Glomerular visceral epithelial cell (primary cell): ENCODE results near the gene MKNK1.
A peak's percentile ranks its signal among the peaks of the same experiment; 100 is the strongest.

Source experiments
- DNase-seq: peaks from one replicate; pipeline ENCODE4 v3.0.0-alpha.2; 2016; ENCODE audit errors: extremely low spot score

The MKNK1 gene

GRCh38 chr1:46558141-46558963 is 45.7 kb downstream of the MKNK1 start:
- no peak for DNase-seq

GRCh38 chr1:46557403-46557802 is 46.7 kb downstream of the MKNK1 start:
- no peak for DNase-seq

GRCh38 chr1:46556822-46557221 is 47.2 kb downstream of the MKNK1 start:
- peak; percentile 42 for DNase-seq

- DNase-seq: no peak
Measured at GRCh38 chr1:46555826-46556619, 48.0 kb downstream of the MKNK1 start.

GRCh38 chr1:46554597-46555381 is 49.3 kb downstream of the MKNK1 start:
- no peak for DNase-seq

- DNase-seq: no peak
Measured at GRCh38 chr1:46554236-46554596, 49.9 kb downstream of the MKNK1 start.

- DNase-seq: no peak
Measured at GRCh38 chr1:46553506-46553905, 50.6 kb downstream of the MKNK1 start.

- no peak for DNase-seq
Measured at GRCh38 chr1:46552357-46553237, 51.5 kb downstream of the MKNK1 start.

GRCh38 chr1:46551597-46552095 is 52.4 kb downstream of the MKNK1 start, which contains the start of gene KNCN:
Gene KNCN, minus strand, starts transcription at chr1:46551647. Its CDS starts 432 bp downstream, at chr1:46551215.
- no peak for DNase-seq

- no peak for DNase-seq
Measured at GRCh38 chr1:46550751-46551231, 53.3 kb downstream of the MKNK1 start.

GRCh38 chr1:46549697-46550681 is 54.1 kb downstream of the MKNK1 start:
- DNase-seq: peak; percentile 69

GRCh38 chr1:46547481-46548383 is 56.3 kb downstream of the MKNK1 start:
- peak; percentile 37 for DNase-seq

GRCh38 chr1:46546210-46546609 is 57.9 kb downstream of the MKNK1 start:
- DNase-seq: no peak

GRCh38 chr1:46545784-46546183 is 58.3 kb downstream of the MKNK1 start:
- no peak for DNase-seq

- no peak for DNase-seq
Measured at GRCh38 chr1:46544561-46545240, 59.4 kb downstream of the MKNK1 start.

GRCh38 chr1:46543761-46544560 is 60.1 kb downstream of the MKNK1 start:
- no peak for DNase-seq

- no peak for DNase-seq
Measured at GRCh38 chr1:46543382-46543760, 60.7 kb downstream of the MKNK1 start.
